Smooth muscle cell of the coronary artery (primary cell): ENCODE measurements around the gene PYY. TPM values are rescaled to one million over a fixed set of nuclear protein-coding genes. Genes with fewer than 3 reads are reported as not detected.

Experiments used
- total RNA-seq: library from RNA; depleted of rRNA; stranded (reverse); fragments of >200 nt; gene quantifications from 2 replicates; pipeline ENCODE4 v1.2.3, GENCODE V29; 2014; ENCODE audit warnings: low replicate concordance

PYY gene
- total RNA-seq, result not detected in 2 replicates

GRCh38 chr17:43953746-43954145 lies at the start of gene PYY:
Gene PYY, minus strand, starts transcription at chr17:43953940. Its CDS starts 457 bp downstream, at chr17:43953483.

GRCh38 chr17:43942051-43942685 lies 11.6 kb downstream of the PYY start, which contains the start of gene PPY:
Gene PPY, minus strand, starts transcription at chr17:43942476. Its CDS starts 822 bp downstream, at chr17:43941654.

GRCh38 chr17:43907425-43907981 lies 46.2 kb downstream of the PYY start, which contains the start of gene MPP2:
Gene MPP2, minus strand, starts transcription at chr17:43907536. Its CDS starts 3,076 bp downstream, at chr17:43904460.

Other genes with a start within 250 kb of the PYY start
- gene SOST, start 195.1 kb downstream of the PYY start, total RNA-seq, result 115 TPM in 1 of 2 replicates, not detected in the other
- gene DUSP3, start 175.0 kb downstream of the PYY start, total RNA-seq, result 35.2 and 52.0 TPM in 2 replicates
- gene CFAP97D1, start 173.5 kb downstream of the PYY start, total RNA-seq, result under 0.01 TPM in 1 of 2 replicates, not detected in the other
- 10.4 and 10.5 TPM in 2 replicates for gene MPP3, start 120.8 kb downstream of the PYY start, total RNA-seq
- not detected in 2 replicates for gene CD300LG, start 106.8 kb downstream of the PYY start, total RNA-seq
- gene MPP2, start 46.4 kb downstream of the PYY start, total RNA-seq, result 2.9 and 3.0 TPM in 2 replicates
- gene PPY, start 11.5 kb downstream of the PYY start, total RNA-seq, result not detected in 2 replicates
- 0.59 and 0.98 TPM in 2 replicates for gene NAGS, start 50.7 kb upstream of the PYY start, total RNA-seq
- gene TMEM101, start 61.0 kb upstream of the PYY start, total RNA-seq, result 68.7 and 110 TPM in 2 replicates
- 13.7 and 21.1 TPM in 2 replicates for gene LSM12, start 112.7 kb upstream of the PYY start, total RNA-seq
- 16.3 and 24.9 TPM in 2 replicates for gene G6PC3, start 116.8 kb upstream of the PYY start, total RNA-seq
- gene HDAC5, start 169.7 kb upstream of the PYY start, total RNA-seq, result 40.1 and 63.5 TPM in 2 replicates
- gene HROB, start 188.0 kb upstream of the PYY start, total RNA-seq, result 0.68 and 1.5 TPM in 2 replicates
- not detected in 2 replicates for gene ASB16, start 216.8 kb upstream of the PYY start, total RNA-seq
- gene TMUB2, start 233.0 kb upstream of the PYY start, total RNA-seq, result 22.4 and 30.9 TPM in 2 replicates
- gene ATXN7L3, start 245.9 kb upstream of the PYY start, total RNA-seq, result 20.9 and 28.5 TPM in 2 replicates